WTC11 (cell line): ENCODE data around the gene TLK1. TPM values are rescaled to one million over a fixed set of nuclear protein-coding genes. Genes with fewer than 3 reads are reported as not detected.

Experiments used
- ATAC-seq: fragments of 200-7000 bp; cut with Tn5 transposase; 2 replicates; pipeline ENCODE4 v1.10.0; 2021; ENCODE audit warnings: mild to moderate bottlenecking, moderate library complexity
- CTCF ChIA-PET: fragments of 300-600 bp; sonication (Branson Sonifier 250); formaldehyde crosslinking; loops from one replicate; lab custom pipeline; 2021; ENCODE audit warnings: antibody characterized with exemption; lab: Charles Lee
- POLR2A ChIA-PET: fragments of 350-600 bp; sonication (Branson Sonifier 250); formaldehyde crosslinking; loops from one replicate; lab custom pipeline; 2021; ENCODE audit warnings: antibody characterized with exemption; lab: Charles Lee
- DNase-seq: peaks from one replicate; pipeline ENCODE4 v3.0.0; 2021; ENCODE audit warnings: low spot score
- H3K27ac Mint-ChIP-seq: 2 replicates; pipeline ENCODE4 v1.8.0; 2021; ENCODE audit warnings: mixed read lengths
- H3K27me3 Mint-ChIP-seq: 2 replicates; pipeline ENCODE4 v1.8.0; 2021; ENCODE audit warnings: low read depth, mild to moderate bottlenecking, moderate library complexity, mixed read lengths
- H3K36me3 Mint-ChIP-seq: 2 replicates; pipeline ENCODE4 v1.8.0; 2021; ENCODE audit warnings: mixed read lengths
- H3K4me1 Mint-ChIP-seq: 2 replicates; pipeline ENCODE4 v1.8.0; 2022; ENCODE audit warnings: mixed read lengths
- H3K4me3 Mint-ChIP-seq: 2 replicates; pipeline ENCODE4 v1.8.0; 2021; ENCODE audit warnings: mild to moderate bottlenecking, moderate library complexity, mixed read lengths
- H3K9me3 Mint-ChIP-seq: 2 replicates; pipeline ENCODE4 v1.8.0; 2021; ENCODE audit warnings: mixed read lengths
- CREB1 ChIP-seq: sonication (generic); formaldehyde crosslinking; IDR thresholded peaks from 2 replicates; pipeline ENCODE4 v1.8.0; 2023; ENCODE audit warnings: mild to moderate bottlenecking, missing genetic modification reagents
- E2F1 ChIP-seq: sonication (generic); formaldehyde crosslinking; IDR thresholded peaks from 2 replicates; pipeline ENCODE4 v1.8.0; 2022; ENCODE audit warnings: mild to moderate bottlenecking, missing genetic modification reagents
- ELF4 ChIP-seq: sonication (generic); formaldehyde crosslinking; IDR thresholded peaks from 2 replicates; pipeline ENCODE4 v1.8.1; 2022; ENCODE audit warnings: low read depth, mild to moderate bottlenecking, moderate library complexity, missing genetic modification reagents
- ETV6 ChIP-seq: sonication (generic); formaldehyde crosslinking; IDR thresholded peaks from 2 replicates; pipeline ENCODE4 v1.8.1; 2022; ENCODE audit warnings: mild to moderate bottlenecking, missing genetic modification reagents
- HMGXB4 ChIP-seq: sonication (generic); formaldehyde crosslinking; IDR thresholded peaks from 2 replicates; pipeline ENCODE4 v1.8.1; 2023; ENCODE audit warnings: mild to moderate bottlenecking, moderate library complexity, missing genetic modification reagents
- IRF1 ChIP-seq: sonication (generic); formaldehyde crosslinking; IDR thresholded peaks from 2 replicates; pipeline ENCODE4 v1.8.0; 2023; ENCODE audit warnings: missing genetic modification reagents
- KAT7 ChIP-seq: sonication (generic); formaldehyde crosslinking; IDR thresholded peaks from 2 replicates; pipeline ENCODE4 v1.8.1; 2023; ENCODE audit warnings: missing genetic modification reagents, mild to moderate bottlenecking, borderline replicate concordance
- NR3C1 ChIP-seq: sonication (generic); formaldehyde crosslinking; conservative IDR thresholded peaks from 2 replicates; pipeline ENCODE4 v1.8.1; 2023; ENCODE audit warnings: low read depth, mild to moderate bottlenecking, missing genetic modification reagents
- OVOL2 ChIP-seq: fragments of 250-450 bp; sonication (Bioruptor Pico); IDR thresholded peaks from 2 replicates; pipeline ENCODE4 v1.9.0; 2021; ENCODE audit warnings: mild to moderate bottlenecking, borderline replicate concordance
- PRDM15 ChIP-seq: sonication (generic); formaldehyde crosslinking; IDR thresholded peaks from 2 replicates; pipeline ENCODE4 v1.8.0; 2022; ENCODE audit warnings: missing genetic modification reagents
- SMAD4 ChIP-seq: sonication (generic); formaldehyde crosslinking; IDR thresholded peaks from 2 replicates; pipeline ENCODE4 v1.8.0; 2022; ENCODE audit warnings: mild to moderate bottlenecking, missing genetic modification reagents
- TEAD1 ChIP-seq: sonication (generic); formaldehyde crosslinking; IDR thresholded peaks from 2 replicates; pipeline ENCODE4 v1.8.0; 2022; ENCODE audit warnings: mild to moderate bottlenecking, missing genetic modification reagents
- TP53 ChIP-seq: sonication (generic); formaldehyde crosslinking; IDR thresholded peaks from 2 replicates; pipeline ENCODE4 v1.8.1; 2023; ENCODE audit warnings: mild to moderate bottlenecking, missing genetic modification reagents
- ZNF121 ChIP-seq: sonication (generic); formaldehyde crosslinking; IDR thresholded peaks from 2 replicates; pipeline ENCODE4 v1.8.0; 2023; ENCODE audit warnings: missing genetic modification reagents
- ZNF219 ChIP-seq: sonication (generic); formaldehyde crosslinking; IDR thresholded peaks from 2 replicates; pipeline ENCODE4 v1.8.0; 2023; ENCODE audit warnings: missing genetic modification reagents, mild to moderate bottlenecking, borderline replicate concordance
- ZNF423 ChIP-seq: fragments of 250-450 bp; sonication (Bioruptor Pico); IDR thresholded peaks from 2 replicates; pipeline ENCODE4 v2.1.2; 2022; ENCODE audit warnings: mild to moderate bottlenecking, moderate library complexity
- ZNF671 ChIP-seq: fragments of 250-450 bp; sonication (Bioruptor Pico); IDR thresholded peaks from 2 replicates; pipeline ENCODE4 v1.8.0; 2021; ENCODE audit warnings: mild to moderate bottlenecking
- total RNA-seq: library from RNA; stranded (reverse); gene quantifications from 3 replicates; pipeline ENCODE4 v1.2.3, GENCODE V29; 2021
- TF ChIP-seq, protein P1 (sequence below): sonication (generic); formaldehyde crosslinking; IDR thresholded peaks from 2 replicates; pipeline ENCODE4 v1.8.1; 2023; ENCODE audit warnings: mild to moderate bottlenecking, missing genetic modification reagents
- TF ChIP-seq, protein P2 (sequence below): sonication (generic); formaldehyde crosslinking; IDR thresholded peaks from 2 replicates; pipeline ENCODE4 v1.8.1; 2022; ENCODE audit warnings: missing genetic modification reagents, borderline replicate concordance
- TF ChIP-seq, protein P3 (sequence below): sonication (generic); formaldehyde crosslinking; IDR thresholded peaks from 2 replicates; pipeline ENCODE4 v1.8.0; 2022; ENCODE audit warnings: mild to moderate bottlenecking, missing genetic modification reagents
- TF ChIP-seq, protein P4 (sequence below): sonication (generic); formaldehyde crosslinking; IDR thresholded peaks from 2 replicates; pipeline ENCODE4 v1.8.1; 2023; ENCODE audit warnings: mild to moderate bottlenecking, missing genetic modification reagents

TLK1 gene
- total RNA-seq, 1 experiment from 2014 or later: 91.1 TPM

GRCh38 chr2:171169839-171170238 is 9.1 kb upstream of the TLK1 start:
- ChIA-PET POLR2A (no interaction called here), CTCF (no interaction called here)
- Mint-ChIP-seq H3K9me3 (0 out of 2 replicates have a peak, but pooled peaks cover 4% of the 10 kb centered on the region), H3K36me3 (no peaks in the 10 kb centered on the region), H3K4me3 (no peak overlapping the region), H3K27me3 (no peaks in the 10 kb centered on the region), H3K27ac (no peak overlapping the region), H3K4me1 (peaks cover 2% of the 10 kb centered on the region; the same call in 1 of the 2 replicates)
- DNase-seq (no peak), ATAC-seq (no peak)
- TF ChIP-seq ETV6 (no peak), SMAD4 (CRISPR knock-in tag) (no peak), ZNF121 (CRISPR knock-in tag) (no peak), NR3C1 (no peak), ELF4 (no peak), TP53 (CRISPR knock-in tag) (no peak), CREB1 (CRISPR knock-in tag) (no peak), ZNF671 (CRISPR knock-in tag) (no peak), PRDM15 (CRISPR knock-in tag) (no peak), IRF1 (CRISPR knock-in tag) (no peak), ZNF219 (CRISPR knock-in tag) (no peak)
- TF ChIP-seq, protein P1, sequence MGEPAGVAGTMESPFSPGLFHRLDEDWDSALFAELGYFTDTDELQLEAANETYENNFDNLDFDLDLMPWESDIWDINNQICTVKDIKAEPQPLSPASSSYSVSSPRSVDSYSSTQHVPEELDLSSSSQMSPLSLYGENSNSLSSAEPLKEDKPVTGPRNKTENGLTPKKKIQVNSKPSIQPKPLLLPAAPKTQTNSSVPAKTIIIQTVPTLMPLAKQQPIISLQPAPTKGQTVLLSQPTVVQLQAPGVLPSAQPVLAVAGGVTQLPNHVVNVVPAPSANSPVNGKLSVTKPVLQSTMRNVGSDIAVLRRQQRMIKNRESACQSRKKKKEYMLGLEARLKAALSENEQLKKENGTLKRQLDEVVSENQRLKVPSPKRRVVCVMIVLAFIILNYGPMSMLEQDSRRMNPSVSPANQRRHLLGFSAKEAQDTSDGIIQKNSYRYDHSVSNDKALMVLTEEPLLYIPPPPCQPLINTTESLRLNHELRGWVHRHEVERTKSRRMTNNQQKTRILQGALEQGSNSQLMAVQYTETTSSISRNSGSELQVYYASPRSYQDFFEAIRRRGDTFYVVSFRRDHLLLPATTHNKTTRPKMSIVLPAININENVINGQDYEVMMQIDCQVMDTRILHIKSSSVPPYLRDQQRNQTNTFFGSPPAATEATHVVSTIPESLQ (CRISPR knock-in tag): no peak
- TF ChIP-seq, protein P2, sequence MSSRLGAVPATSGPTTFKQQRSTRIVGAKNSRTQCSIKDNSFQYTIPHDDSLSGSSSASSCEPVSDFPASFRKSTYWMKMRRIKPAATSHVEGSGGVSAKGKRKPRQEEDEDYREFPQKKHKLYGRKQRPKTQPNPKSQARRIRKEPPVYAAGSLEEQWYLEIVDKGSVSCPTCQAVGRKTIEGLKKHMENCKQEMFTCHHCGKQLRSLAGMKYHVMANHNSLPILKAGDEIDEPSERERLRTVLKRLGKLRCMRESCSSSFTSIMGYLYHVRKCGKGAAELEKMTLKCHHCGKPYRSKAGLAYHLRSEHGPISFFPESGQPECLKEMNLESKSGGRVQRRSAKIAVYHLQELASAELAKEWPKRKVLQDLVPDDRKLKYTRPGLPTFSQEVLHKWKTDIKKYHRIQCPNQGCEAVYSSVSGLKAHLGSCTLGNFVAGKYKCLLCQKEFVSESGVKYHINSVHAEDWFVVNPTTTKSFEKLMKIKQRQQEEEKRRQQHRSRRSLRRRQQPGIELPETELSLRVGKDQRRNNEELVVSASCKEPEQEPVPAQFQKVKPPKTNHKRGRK: no peak
- TF ChIP-seq, protein P3, sequence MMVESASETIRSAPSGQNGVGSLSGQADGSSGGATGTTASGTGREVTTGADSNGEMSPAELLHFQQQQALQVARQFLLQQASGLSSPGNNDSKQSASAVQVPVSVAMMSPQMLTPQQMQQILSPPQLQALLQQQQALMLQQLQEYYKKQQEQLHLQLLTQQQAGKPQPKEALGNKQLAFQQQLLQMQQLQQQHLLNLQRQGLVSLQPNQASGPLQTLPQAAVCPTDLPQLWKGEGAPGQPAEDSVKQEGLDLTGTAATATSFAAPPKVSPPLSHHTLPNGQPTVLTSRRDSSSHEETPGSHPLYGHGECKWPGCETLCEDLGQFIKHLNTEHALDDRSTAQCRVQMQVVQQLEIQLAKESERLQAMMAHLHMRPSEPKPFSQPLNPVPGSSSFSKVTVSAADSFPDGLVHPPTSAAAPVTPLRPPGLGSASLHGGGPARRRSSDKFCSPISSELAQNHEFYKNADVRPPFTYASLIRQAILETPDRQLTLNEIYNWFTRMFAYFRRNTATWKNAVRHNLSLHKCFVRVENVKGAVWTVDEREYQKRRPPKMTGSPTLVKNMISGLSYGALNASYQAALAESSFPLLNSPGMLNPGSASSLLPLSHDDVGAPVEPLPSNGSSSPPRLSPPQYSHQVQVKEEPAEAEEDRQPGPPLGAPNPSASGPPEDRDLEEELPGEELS: no peak

DNA sequence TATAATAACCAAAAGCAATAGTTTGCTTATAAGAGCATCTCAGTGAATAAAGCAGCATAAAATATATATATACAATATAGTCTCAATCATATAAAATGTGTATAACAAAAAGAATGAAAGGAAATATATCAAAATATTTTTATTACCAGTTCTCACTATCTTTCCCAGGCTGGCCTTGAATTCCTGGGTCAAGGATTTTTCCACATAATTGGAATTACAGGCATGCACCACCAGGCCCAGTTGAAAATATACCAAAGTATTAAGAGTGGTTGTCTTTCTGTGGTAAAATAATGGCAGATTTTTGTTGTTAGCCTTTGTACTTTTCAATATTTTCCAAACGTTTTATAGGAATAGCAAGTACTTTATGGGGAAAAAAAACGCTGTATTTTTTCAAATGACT is 8.6 kb upstream of the TLK1 start:
- H3K27ac Mint-ChIP-seq: no peak overlapping the region
- ChIA-PET CTCF (no interaction called here), POLR2A (no interaction called here)
- no peak for ATAC-seq
- no peaks in the 10 kb centered on the region for H3K27me3 Mint-ChIP-seq
- H3K4me1 Mint-ChIP-seq: peaks cover 2% of the 10 kb centered on the region; the same call in 1 of the 2 replicates
- no peak for DNase-seq
- H3K9me3 Mint-ChIP-seq: 0 out of 2 replicates have a peak, but pooled peaks cover 4% of the 10 kb centered on the region
- H3K4me3 Mint-ChIP-seq: no peak overlapping the region
- no peaks in the 10 kb centered on the region for H3K36me3 Mint-ChIP-seq
- TF ChIP-seq E2F1 (CRISPR knock-in tag) (no peak), HMGXB4 (CRISPR knock-in tag) (no peak), OVOL2 (CRISPR knock-in tag) (no peak), ZNF423 (no peak), KAT7 (no peak), TEAD1 (CRISPR knock-in tag) (no peak)
- TF ChIP-seq, protein P4, sequence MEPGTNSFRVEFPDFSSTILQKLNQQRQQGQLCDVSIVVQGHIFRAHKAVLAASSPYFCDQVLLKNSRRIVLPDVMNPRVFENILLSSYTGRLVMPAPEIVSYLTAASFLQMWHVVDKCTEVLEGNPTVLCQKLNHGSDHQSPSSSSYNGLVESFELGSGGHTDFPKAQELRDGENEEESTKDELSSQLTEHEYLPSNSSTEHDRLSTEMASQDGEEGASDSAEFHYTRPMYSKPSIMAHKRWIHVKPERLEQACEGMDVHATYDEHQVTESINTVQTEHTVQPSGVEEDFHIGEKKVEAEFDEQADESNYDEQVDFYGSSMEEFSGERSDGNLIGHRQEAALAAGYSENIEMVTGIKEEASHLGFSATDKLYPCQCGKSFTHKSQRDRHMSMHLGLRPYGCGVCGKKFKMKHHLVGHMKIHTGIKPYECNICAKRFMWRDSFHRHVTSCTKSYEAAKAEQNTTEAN (CRISPR knock-in tag): no peak
